Prostate gland (tissue), 2 donors: ENCODE results near the gene HOXB1. TPM values are rescaled to one million over a fixed set of nuclear protein-coding genes. Genes with fewer than 3 reads are reported as not detected.
A peak's percentile ranks its signal among the peaks of the same experiment; 100 is the strongest.

Experiments
- DNase-seq: peaks from one replicate; pipeline ENCODE4 v3.0.0-alpha.2; 2019; ENCODE audit warnings: low spot score
- H3K27ac ChIP-seq, 2 donors: fragments of 200-600 bp; sonication (generic); 2 replicates each; pipeline ENCODE4 v1.5.1; 2017 to 2019
- H3K27me3 ChIP-seq: fragments of 200-600 bp; sonication (generic); replicated peaks from 2 replicates; pipeline ENCODE4 v1.5.1; 2019; ENCODE audit not compliant: insufficient read depth
- H3K36me3 ChIP-seq, 2 donors: fragments of 200-600 bp; sonication (generic); 1 replicate in 1 of 2; 2 replicates in 1 of 2; pipeline versions ENCODE4 v1.5.1 to v1.8.1; 2017 to 2019
- H3K4me1 ChIP-seq: fragments of 200-600 bp; sonication (generic); replicated peaks from 2 replicates; pipeline ENCODE4 v1.5.1; 2019
- H3K4me3 ChIP-seq, 2 donors: fragments of 200-600 bp; sonication (generic); 2 replicates each; pipeline ENCODE4 v1.5.1; 2017 to 2019
- H3K9me3 ChIP-seq: fragments of 200-600 bp; sonication (generic); 2 replicates; pipeline ENCODE4 v1.5.1; 2017
- CTCF ChIP-seq, 4 experiments: fragments of 200-600 bp in 2 of 4; fragments of 450-650 bp in 2 of 4; sonication (generic) in 2 of 4; IDR thresholded peaks; 1 replicate in 3 of 4; 2 replicates in 1 of 4; pipeline ENCODE4 v1.5.1; 2016 to 2019; ENCODE audit warnings: antibody characterized with exemption in 4 of 4, mild to moderate bottlenecking in 2 of 4, moderate library complexity in 2 of 4
- POLR2A ChIP-seq: fragments of 450-650 bp; IDR thresholded peaks from one replicate; pipeline ENCODE4 v1.6.1; 2016; ENCODE audit warnings: antibody characterized with exemption, mild to moderate bottlenecking
- POLR2AphosphoS5 ChIP-seq: sonication (generic); formaldehyde crosslinking; IDR thresholded peaks from one replicate; pipeline ENCODE4 v1.6.1; 2017; ENCODE audit warnings: antibody characterized with exemption
- WGBS: methylation state at CpG from one replicate; pipeline ENCODE4 v1.1.5; 2018; 5-methylcytosine and 5-hydroxymethylcytosine counted together
- intact Hi-C: fragments of 100-400 bp; cut with DNase I; formaldehyde crosslinking; loops from one replicate; pipeline ENCODE4 v1.14.2; 2022
- total RNA-seq, 2 donors: library from RNA; depleted of rRNA; stranded (reverse); fragments of >200 nt; gene quantifications; one replicate each; pipeline ENCODE4 v1.1.0, GENCODE V29; 2016

HOXB1 gene
- total RNA-seq, 2 donors from 2014 or later: not detected

- H3K4me3 ChIP-seq: no peak overlapping the region
- H3K27me3 ChIP-seq: no peaks in the 10 kb centered on the region
- H3K9me3 ChIP-seq: no peaks in the 10 kb centered on the region
- H3K27ac ChIP-seq: no peak overlapping the region
- H3K4me1 ChIP-seq: no peaks in the 10 kb centered on the region
- no peak for DNase-seq
- intact Hi-C loops: no loop called here
- 86% methylated on average over 14 of the region's 14 CpGs for whole genome bisulfite sequencing
- no peaks in the 10 kb centered on the region for H3K36me3 ChIP-seq
- TF ChIP-seq POLR2A (no peak), POLR2AphosphoS5 (no peak), CTCF (IDR thresholded peaks at IDR 0.05) (no peak)
Measured at GRCh38 chr17:48559840-48560817, 29.3 kb upstream of the HOXB1 start.

GRCh38 chr17:48559122-48559839 is 28.5 kb upstream of the HOXB1 start:
- TF ChIP-seq POLR2AphosphoS5 (no peak), CTCF (IDR thresholded peaks at IDR 0.05) (no peak), POLR2A (no peak)
- Histone ChIP-seq H3K9me3 (no peaks in the 10 kb centered on the region), H3K4me3 (no peak overlapping the region), H3K27ac (no peak overlapping the region), H3K27me3 (no peaks in the 10 kb centered on the region), H3K36me3 (no peaks in the 10 kb centered on the region), H3K4me1 (no peaks in the 10 kb centered on the region)
- no peak for DNase-seq
- intact Hi-C loops: no loop called here
- 92% methylated on average over 16 of the region's 16 CpGs for WGBS

DNA sequence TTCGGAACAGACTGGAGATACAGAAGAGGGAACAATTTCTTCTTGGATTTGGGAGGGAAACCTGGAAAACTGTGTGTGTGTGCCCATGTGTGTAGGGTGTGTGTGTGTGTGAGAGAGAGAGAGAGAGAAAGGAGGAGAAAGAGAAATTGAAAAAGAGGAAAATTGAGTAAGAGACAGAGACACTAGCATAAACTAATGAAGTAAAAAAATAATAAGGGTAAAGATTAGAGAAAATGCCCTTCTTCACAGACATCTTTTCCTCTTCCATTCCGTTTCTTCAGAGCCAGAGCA is 28.0 kb upstream of the HOXB1 start:
- no peak for DNase-seq
- Histone ChIP-seq H3K9me3 (no peaks in the 10 kb centered on the region), H3K36me3 (no peaks in the 10 kb centered on the region), H3K27me3 (no peaks in the 10 kb centered on the region), H3K4me1 (no peaks in the 10 kb centered on the region), H3K4me3 (no peak overlapping the region), H3K27ac (no peak overlapping the region)
- intact Hi-C loops: no loop called here
- WGBS: 100% methylated on average over 2 of the region's 2 CpGs
- TF ChIP-seq POLR2A (no peak), POLR2AphosphoS5 (no peak), CTCF (IDR thresholded peaks at IDR 0.05) (no peak)

DNA sequence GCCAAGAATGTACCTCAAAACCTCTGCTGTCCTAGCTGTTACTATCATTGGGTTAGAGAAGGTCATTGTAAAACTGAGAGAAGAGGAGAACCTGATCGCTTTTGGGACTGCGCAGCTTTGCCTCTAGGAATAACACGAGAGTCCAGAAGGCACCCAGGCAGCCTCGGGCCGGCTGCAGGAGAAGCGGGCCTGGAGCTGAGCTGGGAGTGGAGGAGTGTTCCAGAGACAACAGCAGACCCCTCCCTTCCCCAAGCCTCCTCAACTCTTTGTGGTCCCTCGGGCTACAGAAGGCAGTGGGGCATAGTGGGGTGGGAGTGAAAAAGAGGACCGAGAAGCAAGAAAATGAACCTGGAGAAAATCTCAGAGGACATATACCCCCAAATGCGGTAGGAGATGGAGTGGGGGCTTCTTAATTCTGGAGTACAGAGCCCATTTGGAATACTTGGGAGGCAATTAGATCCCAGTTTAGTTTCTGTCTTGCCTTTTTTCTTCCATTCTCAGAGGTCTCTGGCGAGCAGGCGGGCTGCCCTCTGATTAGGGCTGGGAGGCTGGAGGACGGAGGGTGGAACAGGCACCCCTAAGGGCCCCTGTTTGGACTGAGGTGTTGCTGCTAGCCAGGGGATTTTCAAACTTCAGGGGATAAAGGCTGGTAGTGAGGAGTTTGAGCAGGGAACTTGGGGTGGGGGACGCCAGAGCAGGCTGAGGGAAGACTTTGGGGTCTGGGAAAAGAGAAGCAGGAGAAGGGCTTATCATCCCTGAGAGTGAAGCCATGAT is 27.4 kb upstream of the HOXB1 start:
- Histone ChIP-seq H3K27me3 (no peaks in the 10 kb centered on the region), H3K4me3 (no peak overlapping the region), H3K9me3 (no peaks in the 10 kb centered on the region), H3K36me3 (no peaks in the 10 kb centered on the region), H3K27ac (peak overlapping the region in 1 of 2 donors; percentile 73), H3K4me1 (no peaks in the 10 kb centered on the region)
- DNase-seq: no peak
- TF ChIP-seq POLR2AphosphoS5: no peak
- no peak for TF ChIP-seq POLR2A
- TF ChIP-seq CTCF (IDR thresholded peaks at IDR 0.05): no peak
- WGBS: 94% methylated on average over 13 of the region's 13 CpGs
- intact Hi-C loops: no loop called here
